ENCODE measurements around the gene HOXA6.

- TF ChIP-seq EP300 (conservative IDR thresholded peaks at IDR 0.05; ENCODE audit: poor library complexity, severe bottlenecking) (no peak), CTCF (IDR thresholded peaks at IDR 0.05; ENCODE audit: poor library complexity, severe bottlenecking) (no peak), EZH2 (IDR thresholded peaks at IDR 0.05; ENCODE audit: borderline replicate concordance, insufficient read depth, low read length, poor library complexity, severe bottlenecking) (no peak), POLR2AphosphoS5 (IDR thresholded peaks at IDR 0.05) (no peak), MXI1 (conservative IDR thresholded peaks at IDR 0.05; ENCODE audit: poor library complexity, severe bottlenecking) (no peak), REST (IDR thresholded peaks at IDR 0.05; ENCODE audit: borderline replicate concordance) (no peak), RAD21 (conservative IDR thresholded peaks at IDR 0.05) (no peak), SMC3 (conservative IDR thresholded peaks at IDR 0.05; ENCODE audit: poor library complexity) (no peak)
Observed at GRCh38 chr7:27145914-27146412, 1.6 kb downstream of the HOXA6 start.

All from neural cell (in vitro differentiated cells).